ENCODE measurements around the gene FAM50B.

GRCh38 chr6:3861424-3861823 is 12.3 kb downstream of the FAM50B start:
- TF ChIP-seq CTCF (IDR thresholded peaks at IDR 0.05) = no peak
- no peak for TF ChIP-seq EP300 (IDR thresholded peaks at IDR 0.05)
- TF ChIP-seq POLR2A (IDR thresholded peaks at IDR 0.05) = no peak
